22Rv1 (cell line): Measurements from ENCODE around the gene TNS3.

Experiments used
- ZFX ChIP-seq: fragments of 450-650 bp; IDR thresholded peaks from 2 replicates; pipeline ENCODE4 v1.6.1; 2017; ENCODE audit warnings: antibody characterized with exemption, borderline replicate concordance
- TF ChIP-seq, protein P1 (sequence below): fragments of 450-650 bp; IDR thresholded peaks from 2 replicates; pipeline ENCODE4 v1.5.1; 2017; ENCODE audit warnings: mild to moderate bottlenecking

DNA sequence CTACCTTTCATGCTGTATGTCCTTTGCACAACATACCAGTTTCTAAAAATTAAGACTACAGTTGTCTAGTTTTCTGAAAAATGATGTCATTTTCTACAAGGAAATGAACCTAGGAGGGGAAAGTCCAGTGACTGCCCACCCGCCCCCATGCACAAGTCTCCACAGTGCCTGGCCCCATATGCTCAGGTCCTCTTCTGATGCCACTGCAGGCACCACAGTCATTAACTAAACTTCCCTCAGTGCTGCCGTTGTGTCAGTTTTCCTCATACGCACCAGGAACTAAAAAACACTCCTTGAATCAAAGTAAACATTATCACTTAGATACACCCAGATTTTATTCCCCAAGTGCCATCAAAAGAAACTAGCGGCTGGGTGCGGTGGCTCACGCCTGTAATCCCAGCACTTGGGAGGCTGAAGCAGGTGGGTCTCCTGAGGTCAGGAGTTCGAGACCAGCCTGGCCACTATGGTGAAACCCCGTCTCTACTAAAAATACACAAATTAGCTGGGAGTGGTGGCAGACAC is 6.9 kb upstream of the TNS3 start:
- TF ChIP-seq, protein P1, sequence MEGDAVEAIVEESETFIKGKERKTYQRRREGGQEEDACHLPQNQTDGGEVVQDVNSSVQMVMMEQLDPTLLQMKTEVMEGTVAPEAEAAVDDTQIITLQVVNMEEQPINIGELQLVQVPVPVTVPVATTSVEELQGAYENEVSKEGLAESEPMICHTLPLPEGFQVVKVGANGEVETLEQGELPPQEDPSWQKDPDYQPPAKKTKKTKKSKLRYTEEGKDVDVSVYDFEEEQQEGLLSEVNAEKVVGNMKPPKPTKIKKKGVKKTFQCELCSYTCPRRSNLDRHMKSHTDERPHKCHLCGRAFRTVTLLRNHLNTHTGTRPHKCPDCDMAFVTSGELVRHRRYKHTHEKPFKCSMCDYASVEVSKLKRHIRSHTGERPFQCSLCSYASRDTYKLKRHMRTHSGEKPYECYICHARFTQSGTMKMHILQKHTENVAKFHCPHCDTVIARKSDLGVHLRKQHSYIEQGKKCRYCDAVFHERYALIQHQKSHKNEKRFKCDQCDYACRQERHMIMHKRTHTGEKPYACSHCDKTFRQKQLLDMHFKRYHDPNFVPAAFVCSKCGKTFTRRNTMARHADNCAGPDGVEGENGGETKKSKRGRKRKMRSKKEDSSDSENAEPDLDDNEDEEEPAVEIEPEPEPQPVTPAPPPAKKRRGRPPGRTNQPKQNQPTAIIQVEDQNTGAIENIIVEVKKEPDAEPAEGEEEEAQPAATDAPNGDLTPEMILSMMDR = no peak
- no peak for TF ChIP-seq ZFX
